Right lobe of liver (tissue), 4 donors: Measurements from ENCODE around the gene PGAP6.

Experiments
- CTCF ChIP-seq, 4 donors: fragments of 200-600 bp in 3 of 4; fragments of 450-650 bp in 1 of 4; IDR thresholded peaks; one replicate each; pipeline versions ENCODE4 v1.5.1 to v1.8.0; 2016 to 2022; ENCODE audit warnings: antibody characterized with exemption in 4 of 4, mild to moderate bottlenecking in 2 of 4
- POLR2A ChIP-seq: fragments of 450-650 bp; IDR thresholded peaks from one replicate; pipeline ENCODE4 v1.6.1; 2017; ENCODE audit warnings: antibody characterized with exemption, mild to moderate bottlenecking
- donor health status: DM: no; HTN: no; CAD: no.
- donor health status: DM: no; HTN: no; CAD: no.
- donor health status: DM: no; HTN: yes; CAD: no.

- TF ChIP-seq CTCF (IDR thresholded peaks at IDR 0.05) (no peak), POLR2A (no peak)
Measured at GRCh38 chr16:430904-431303, 49.1 kb upstream of the PGAP6 start.
